Psoas muscle (tissue), 8 donors: ENCODE results near the gene TTN. TPM values are rescaled to one million over a fixed set of nuclear protein-coding genes. Genes with fewer than 3 reads are reported as not detected.

ENCODE experiments used
- ATAC-seq, 4 donors: fragments of 200-7000 bp; cut with Tn5 transposase; one replicate each; pipeline ENCODE4 v1.9.1; 2020; ENCODE audit warnings: moderate library complexity in 3 of 4, mild to moderate bottlenecking in 2 of 4
- DNase-seq, 2 donors: peaks; one replicate each; pipeline ENCODE4 v3.0.0-alpha.2; 2020
- H3K27ac ChIP-seq: fragments of 200-600 bp; one replicate; pipeline ENCODE4 v1.8.0; 2022
- H3K27me3 ChIP-seq, 3 donors: fragments of 200-600 bp in 1 of 3; one replicate each; pipeline versions ENCODE4 v1.6.1 to v1.8.0; 2013 to 2022; ENCODE audit warnings: low read length in 2 of 3, mild to moderate bottlenecking in 2 of 3, moderate library complexity in 1 of 3; ENCODE audit not compliant: insufficient read depth in 3 of 3
- H3K36me3 ChIP-seq, 2 donors: fragments of 200-600 bp in 1 of 2; one replicate each; pipeline versions ENCODE4 v1.6.1 to v1.8.0; 2013 to 2022; ENCODE audit warnings: low read depth in 1 of 2, mild to moderate bottlenecking in 1 of 2, moderate library complexity in 1 of 2; ENCODE audit not compliant: insufficient read depth in 1 of 2
- H3K4me1 ChIP-seq: fragments of 200-600 bp; one replicate; pipeline ENCODE4 v1.8.0; 2022
- H3K4me3 ChIP-seq: fragments of 200-600 bp; one replicate; pipeline ENCODE4 v1.8.0; 2022; ENCODE audit warnings: mild to moderate bottlenecking
- H3K9me3 ChIP-seq: fragments of 200-600 bp; one replicate; pipeline ENCODE4 v1.8.0; 2022
- CTCF ChIP-seq: fragments of 200-600 bp; IDR thresholded peaks from one replicate; pipeline ENCODE4 v1.8.0; 2022; ENCODE audit warnings: antibody characterized with exemption
- WGBS, 3 donors: extraction: QIAGEN DNeasy Blood & Tissue Kit; methylation state at CpG; one replicate each; pipeline versions ENCODE4 v1.1.6 to v1.1.7; 2013; 5-methylcytosine and 5-hydroxymethylcytosine counted together
- intact Hi-C, 2 donors: fragments of 100-400 bp; cut with DNase I; formaldehyde crosslinking; loops; one replicate each; pipeline versions ENCODE4 v1.11.0 to v1.14.2; 2022
- polyA plus RNA-seq, 3 donors: library from polyadenylated mRNA; stranded (reverse); fragments of 200-250 nt; gene quantifications; one replicate each; pipeline ENCODE4 v1.2.3, GENCODE V29; 2013
- total RNA-seq, 4 donors: library from RNA; stranded (reverse); fragmentation: NEBNext Ultra II Directional in 2 of 4; extraction: Animal tissue kit (Norgen Biotek cat#: 25700) in 2 of 4; gene quantifications; one replicate each; pipeline versions ENCODE4 v1.2.1 to v1.2.4, GENCODE V29; 2021 to 2023
- donor health status: healthy with polysubstance abuse.
- donor health status: DM: no; HTN: no; CAD: no; lungs with moderate emphysema.
- donor health status: Bipolar disorder and iron deficiency.
- donor health status: healthy.
- donor health status: DM: yes; HTN: yes; CAD: no.
- donor health status: DM: no; HTN: no; CAD: no.
- donor health status: DM: no; HTN: no; CAD: no.
- donor health status: DM: yes; HTN: yes; CAD: no.

Gene TTN
- total and polyA plus RNA-seq, 7 donors: 137 to 7,650 (median 4,462) TPM

DNA sequence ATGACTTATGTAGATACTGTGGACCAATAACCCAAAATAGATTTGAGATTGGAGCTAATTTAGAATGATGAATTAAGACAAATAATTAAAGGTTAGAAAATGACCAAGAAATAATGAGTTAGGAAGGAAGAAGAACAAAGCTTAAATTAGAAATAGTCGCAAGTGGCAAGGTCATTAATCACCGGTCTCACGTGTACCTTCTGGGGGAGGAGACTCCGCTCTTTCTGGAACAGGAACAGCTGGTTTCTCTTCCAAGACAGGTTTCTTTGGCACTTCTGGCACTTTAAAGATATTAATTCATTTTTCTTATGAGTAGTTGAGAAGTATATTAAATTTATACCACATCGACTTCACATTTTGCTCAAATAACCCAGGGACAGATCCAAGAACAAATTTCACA, 156.7 kb downstream of the TTN start:
- DNase-seq (no peak), ATAC-seq (peak; percentile 63 to 77 (median 72))
- Histone ChIP-seq H3K9me3 (no peaks in the 10 kb centered on the region), H3K27ac (peak overlapping the region; percentile 79), H3K4me1 (peaks cover 24% of the 10 kb centered on the region), H3K27me3 (no peaks in the 10 kb centered on the region), H3K4me3 (no peak overlapping the region), H3K36me3 (peaks cover 9 to 80% of the 10 kb centered on the region in 2 donors)
- intact Hi-C loops: no loop called here
- 22 to 30% (median 27%) methylated on average over 5 of the region's 5 CpGs for WGBS, 3 donors
- no peak for TF ChIP-seq CTCF

- intact Hi-C loops: no loop called here
- H3K9me3 ChIP-seq: no peaks in the 10 kb centered on the region
- H3K36me3 ChIP-seq: peaks cover 3 to 100% of the 10 kb centered on the region in 2 donors
- WGBS, 3 donors: 38 to 80% (median 42%) methylated on average over 1 of the region's 1 CpG
- ATAC-seq (peak in 2 of 4 donors; percentile 12 to 15), DNase-seq (no peak)
- H3K27me3 ChIP-seq: no peaks in the 10 kb centered on the region
- no peak for TF ChIP-seq CTCF
- no peak overlapping the region for H3K4me3 ChIP-seq
- peak overlapping the region; percentile 53 for H3K27ac ChIP-seq
- H3K4me1 ChIP-seq: peaks cover 23% of the 10 kb centered on the region
Measured at GRCh38 chr2:178644919-178645318, 162.3 kb downstream of the TTN start.

- Histone ChIP-seq H3K36me3 (peaks cover 8 to 100% of the 10 kb centered on the region in 2 donors), H3K9me3 (no peaks in the 10 kb centered on the region), H3K27ac (peak overlapping the region; percentile 28), H3K4me1 (peaks cover 17% of the 10 kb centered on the region), H3K27me3 (no peaks in the 10 kb centered on the region), H3K4me3 (no peak overlapping the region)
- no peak for DNase-seq
- WGBS, 3 donors: 23 to 28% (median 24%) methylated on average over 1 of the region's 1 CpG
- TF ChIP-seq CTCF: no peak
- intact Hi-C loops: no loop called here
- ATAC-seq: no peak
Measured at GRCh38 chr2:178641498-178641897, 165.7 kb downstream of the TTN start.

GRCh38 chr2:178635897-178636296, 171.3 kb downstream of the TTN start:
- WGBS, 3 donors: 65 to 80% (median 74%) methylated on average over 11 of the region's 11 CpGs
- no peak for TF ChIP-seq CTCF
- H3K4me3 ChIP-seq: no peak overlapping the region
- peak in 1 of 2 donors; percentile 51 for DNase-seq
- peak; percentile 33 to 56 (median 49) for ATAC-seq
- H3K9me3 ChIP-seq: no peaks in the 10 kb centered on the region
- intact Hi-C loops: no loop called here
- H3K36me3 ChIP-seq: peaks cover 11 to 100% of the 10 kb centered on the region in 2 donors
- peaks cover 45% of the 10 kb centered on the region for H3K4me1 ChIP-seq
- H3K27ac ChIP-seq: peak overlapping the region; percentile 68
- no peaks in the 10 kb centered on the region for H3K27me3 ChIP-seq

DNA sequence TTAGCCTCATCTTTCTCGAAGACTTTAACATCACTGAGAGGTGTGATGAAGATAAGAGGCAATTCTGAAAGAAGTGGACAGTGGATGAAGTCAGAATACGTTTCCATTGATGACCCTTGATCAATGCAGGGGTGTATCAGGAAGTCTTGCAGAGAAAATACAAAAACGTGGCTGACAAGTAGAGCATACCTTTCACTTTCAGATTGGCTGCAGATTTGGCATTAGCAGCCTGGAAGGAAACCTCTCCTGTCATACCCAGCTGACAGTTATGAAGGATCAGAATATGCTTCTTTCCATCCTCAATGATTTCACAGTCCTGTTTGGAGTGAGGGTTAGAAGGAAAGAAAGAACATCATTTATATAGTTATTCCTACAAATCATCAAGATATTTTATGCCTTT, 174.5 kb downstream of the TTN start:
- 33 to 57% (median 37%) methylated on average over 3 of the region's 3 CpGs for WGBS, 3 donors
- Histone ChIP-seq H3K4me1 (peaks cover 71% of the 10 kb centered on the region), H3K4me3 (no peak overlapping the region), H3K27ac (peak overlapping the region; percentile 51), H3K36me3 (peaks cover 8 to 100% of the 10 kb centered on the region in 2 donors), H3K27me3 (no peaks in the 10 kb centered on the region), H3K9me3 (no peaks in the 10 kb centered on the region)
- DNase-seq (no peak), ATAC-seq (no peak)
- intact Hi-C loops: no loop called here
- no peak for TF ChIP-seq CTCF
